ENCODE data around the gene RNF40. TPM values are rescaled to one million over a fixed set of nuclear protein-coding genes. Genes with fewer than 3 reads are reported as not detected.

RNF40 gene
- total RNA-seq, 1 experiment from 2014 or later, result 94.0 TPM

DNA sequence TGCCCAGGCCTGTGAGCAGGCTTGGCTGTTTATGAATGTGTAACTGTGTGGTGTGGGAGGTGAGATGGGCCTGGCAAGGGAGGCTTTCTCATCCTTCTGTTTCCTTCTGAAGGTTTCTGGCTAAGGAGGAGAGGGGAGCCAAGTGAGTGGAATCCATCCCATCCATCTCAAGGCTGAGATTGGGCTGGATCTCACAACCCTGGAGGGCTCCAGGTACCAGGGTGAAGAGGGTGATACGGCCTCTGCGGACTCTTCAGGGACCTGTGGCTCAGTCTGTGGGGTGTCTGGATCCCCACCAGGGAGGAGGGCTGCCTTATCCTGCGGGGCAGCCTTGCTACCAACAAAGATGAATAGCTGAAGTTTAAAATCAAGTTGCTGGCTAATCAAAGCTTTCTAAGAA is 17.9 kb downstream of the RNF40 start:
- H3K36me3 ChIP-seq (ENCODE audit: control insufficient read depth, insufficient read depth, low read length), result peaks cover 1% of the 10 kb centered on the region; the same call in 1 of the 2 replicates
- peaks cover 12% of the 10 kb centered on the region for H3K4me1 ChIP-seq
- no peak overlapping the region for H3K27ac Mint-ChIP-seq (ENCODE audit: unreplicated experiment)
- H3K9me3 Mint-ChIP-seq (ENCODE audit: unreplicated experiment), result no peaks in the 10 kb centered on the region
- TF ChIP-seq, protein P1, sequence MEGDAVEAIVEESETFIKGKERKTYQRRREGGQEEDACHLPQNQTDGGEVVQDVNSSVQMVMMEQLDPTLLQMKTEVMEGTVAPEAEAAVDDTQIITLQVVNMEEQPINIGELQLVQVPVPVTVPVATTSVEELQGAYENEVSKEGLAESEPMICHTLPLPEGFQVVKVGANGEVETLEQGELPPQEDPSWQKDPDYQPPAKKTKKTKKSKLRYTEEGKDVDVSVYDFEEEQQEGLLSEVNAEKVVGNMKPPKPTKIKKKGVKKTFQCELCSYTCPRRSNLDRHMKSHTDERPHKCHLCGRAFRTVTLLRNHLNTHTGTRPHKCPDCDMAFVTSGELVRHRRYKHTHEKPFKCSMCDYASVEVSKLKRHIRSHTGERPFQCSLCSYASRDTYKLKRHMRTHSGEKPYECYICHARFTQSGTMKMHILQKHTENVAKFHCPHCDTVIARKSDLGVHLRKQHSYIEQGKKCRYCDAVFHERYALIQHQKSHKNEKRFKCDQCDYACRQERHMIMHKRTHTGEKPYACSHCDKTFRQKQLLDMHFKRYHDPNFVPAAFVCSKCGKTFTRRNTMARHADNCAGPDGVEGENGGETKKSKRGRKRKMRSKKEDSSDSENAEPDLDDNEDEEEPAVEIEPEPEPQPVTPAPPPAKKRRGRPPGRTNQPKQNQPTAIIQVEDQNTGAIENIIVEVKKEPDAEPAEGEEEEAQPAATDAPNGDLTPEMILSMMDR (IDR thresholded peaks at IDR 0.05; ENCODE audit: insufficient read depth in 1 of 2, low read depth in 1 of 2, low read length in 1 of 2, severe bottlenecking in 1 of 2, unreplicated experiment in 1 of 2), result no peak
- H3K27me3 Mint-ChIP-seq (ENCODE audit: insufficient read depth, unreplicated experiment), result no peaks in the 10 kb centered on the region
- no TSS peak for BruUV-seq (replicated peaks)
- ChIA-PET POLR2A (no interaction called here), CTCF (no interaction called here)
- intact Hi-C loops (cut with micrococcal nuclease; ENCODE audit: unreplicated experiment), result no loop called here
- peaks cover 10% of the 10 kb centered on the region for H3K4me1 Mint-ChIP-seq (ENCODE audit: low read depth, unreplicated experiment)
- H3K27me3 ChIP-seq (replicated peaks; ENCODE audit: control insufficient read depth, insufficient read depth, low read length), result no peaks in the 10 kb centered on the region
- no peak overlapping the region for H3K4me3 ChIP-seq (ENCODE audit: low read depth, low read length)
- peaks cover 58% of the 10 kb centered on the region for H3K36me3 Mint-ChIP-seq (ENCODE audit: insufficient read depth, unreplicated experiment)
- H3K9me3 ChIP-seq, result no peaks in the 10 kb centered on the region
- DNase-seq, result no peak
- no peak overlapping the region for H3K4me3 Mint-ChIP-seq (ENCODE audit: unreplicated experiment)

- intact Hi-C loops (cut with micrococcal nuclease; ENCODE audit: unreplicated experiment), result no loop called here
- no peak overlapping the region for H3K4me3 Mint-ChIP-seq (ENCODE audit: unreplicated experiment)
- H3K9me3 Mint-ChIP-seq (ENCODE audit: unreplicated experiment), result no peaks in the 10 kb centered on the region
- no peaks in the 10 kb centered on the region for H3K27me3 ChIP-seq (replicated peaks; ENCODE audit: control insufficient read depth, insufficient read depth, low read length)
- H3K36me3 ChIP-seq (ENCODE audit: control insufficient read depth, insufficient read depth, low read length), result peaks cover 1% of the 10 kb centered on the region; the same call in 1 of the 2 replicates
- ChIA-PET CTCF (no interaction called here), POLR2A (no interaction called here)
- DNase-seq, result no peak
- H3K4me1 Mint-ChIP-seq (ENCODE audit: low read depth, unreplicated experiment), result peaks cover 10% of the 10 kb centered on the region
- peaks cover 52% of the 10 kb centered on the region for H3K36me3 Mint-ChIP-seq (ENCODE audit: insufficient read depth, unreplicated experiment)
- TF ChIP-seq, protein P1 (IDR thresholded peaks at IDR 0.05; ENCODE audit: insufficient read depth in 1 of 2, low read depth in 1 of 2, low read length in 1 of 2, severe bottlenecking in 1 of 2, unreplicated experiment in 1 of 2), result no peak
- H3K27me3 Mint-ChIP-seq (ENCODE audit: insufficient read depth, unreplicated experiment), result no peaks in the 10 kb centered on the region
- no TSS peak for BruUV-seq (replicated peaks)
- no peaks in the 10 kb centered on the region for H3K9me3 ChIP-seq
- no peak overlapping the region for H3K27ac Mint-ChIP-seq (ENCODE audit: unreplicated experiment)
- no peak overlapping the region for H3K4me3 ChIP-seq (ENCODE audit: low read depth, low read length)
- peaks cover 12% of the 10 kb centered on the region for H3K4me1 ChIP-seq
Measured at GRCh38 chr16:30780549-30780948, 18.4 kb downstream of the RNF40 start.

GRCh38 chr16:30782486-30783279 is 20.6 kb downstream of the RNF40 start:
- no peaks in the 10 kb centered on the region for H3K27me3 Mint-ChIP-seq (ENCODE audit: insufficient read depth, unreplicated experiment)
- no peaks in the 10 kb centered on the region for H3K9me3 ChIP-seq
- H3K36me3 ChIP-seq (ENCODE audit: control insufficient read depth, insufficient read depth, low read length), result peaks cover 1% of the 10 kb centered on the region; the same call in 1 of the 2 replicates
- no peak for DNase-seq
- H3K36me3 Mint-ChIP-seq (ENCODE audit: insufficient read depth, unreplicated experiment), result peaks cover 31% of the 10 kb centered on the region
- no peaks in the 10 kb centered on the region for H3K27me3 ChIP-seq (replicated peaks; ENCODE audit: control insufficient read depth, insufficient read depth, low read length)
- intact Hi-C loops (cut with micrococcal nuclease; ENCODE audit: unreplicated experiment), result no loop called here
- H3K4me1 ChIP-seq, result peaks cover 4% of the 10 kb centered on the region; the same call in 1 of the 2 replicates
- H3K4me1 Mint-ChIP-seq (ENCODE audit: low read depth, unreplicated experiment), result no peaks in the 10 kb centered on the region
- H3K4me3 ChIP-seq (ENCODE audit: low read depth, low read length), result no peak overlapping the region
- ChIA-PET CTCF (no interaction called here), POLR2A (interaction anchor here (0.7 to 1.4 kb wide), 2 partner anchors 11 to 23 kb away, joined by 3 to 4 read pairs; no protein-coding TSS in a partner anchor)
- no peak overlapping the region for H3K27ac Mint-ChIP-seq (ENCODE audit: unreplicated experiment)
- no peaks in the 10 kb centered on the region for H3K9me3 Mint-ChIP-seq (ENCODE audit: unreplicated experiment)
- H3K4me3 Mint-ChIP-seq (ENCODE audit: unreplicated experiment), result no peak overlapping the region
- TF ChIP-seq, protein P1 (IDR thresholded peaks at IDR 0.05; ENCODE audit: insufficient read depth in 1 of 2, low read depth in 1 of 2, low read length in 1 of 2, severe bottlenecking in 1 of 2, unreplicated experiment in 1 of 2), result no peak
- no TSS peak for BruUV-seq (replicated peaks)
